Stimulated activated CD4-positive, alpha-beta T cell treated with anti-CD3 and anti-CD28 coated beads, Interleukin-12 subunit alpha, Interleukin-12 subunit beta, amount 100 ng/mL, for 48 hours (primary cell): Measurements from ENCODE around the gene CENPE.
"Not testable (repeated sequence)": the region's sequence is repeated elsewhere in the genome, so short reads cannot be mapped to it uniquely, and the experiment has no call there.

Source experiments
- DNase-seq, 3 donors: peaks; one replicate each; pipeline ENCODE4 v3.0.0-alpha.2; 2020; ENCODE audit warnings: low read depth in 2 of 3, low spot score in 1 of 3

Gene CENPE

GRCh38 chr4:103198111-103198765 lies at the start of gene CENPE:
Gene CENPE (minus strand): TSS chr4:103198343. CDS start chr4:103198319, 24 bp downstream.
- DNase-seq, result peak; percentile 79 to 87 (median 80)

- DNase-seq, result no peak
Measured at GRCh38 chr4:103244251-103244650, 46.1 kb upstream of the CENPE start.

GRCh38 chr4:103230938-103231337 lies 32.8 kb upstream of the CENPE start:
- DNase-seq, result not testable (repeated sequence)

- DNase-seq, result not testable (repeated sequence)
Measured at GRCh38 chr4:103223556-103223955, 25.4 kb upstream of the CENPE start.

- DNase-seq, result no peak
Measured at GRCh38 chr4:103207673-103208072, 9.5 kb upstream of the CENPE start.

GRCh38 chr4:103204111-103204510 lies 6.0 kb upstream of the CENPE start:
- DNase-seq, result no peak

- DNase-seq, result no peak
Measured at GRCh38 chr4:103201724-103202123, 3.6 kb upstream of the CENPE start.

GRCh38 chr4:103201253-103201652 lies 3.1 kb upstream of the CENPE start:
- no peak for DNase-seq

- no peak for DNase-seq
Measured at GRCh38 chr4:103199009-103199408, 866 bp upstream of the CENPE start.

- peak in 1 of 3 donors; percentile 6 for DNase-seq
Measured at GRCh38 chr4:103197765-103198110, 405 bp downstream of the CENPE start.

- no peak for DNase-seq
Measured at GRCh38 chr4:103193457-103193856, 4.7 kb downstream of the CENPE start.

- DNase-seq, result no peak
Measured at GRCh38 chr4:103171006-103171405, 27.1 kb downstream of the CENPE start.

GRCh38 chr4:103169750-103170149 lies 28.4 kb downstream of the CENPE start:
- DNase-seq, result not testable (repeated sequence)

GRCh38 chr4:103168993-103169392 lies 29.1 kb downstream of the CENPE start:
- no peak for DNase-seq

- DNase-seq, result no peak
Measured at GRCh38 chr4:103162176-103162575, 36.0 kb downstream of the CENPE start.

GRCh38 chr4:103158760-103159159 lies 39.4 kb downstream of the CENPE start:
- DNase-seq, result no peak

GRCh38 chr4:103156106-103156505 lies 42.0 kb downstream of the CENPE start:
- DNase-seq, result no peak

- no peak for DNase-seq
Measured at GRCh38 chr4:103152381-103152780, 45.8 kb downstream of the CENPE start.

GRCh38 chr4:103150677-103151076 lies 47.5 kb downstream of the CENPE start:
- DNase-seq, result no peak

GRCh38 chr4:103144926-103145325 lies 53.2 kb downstream of the CENPE start:
- no peak for DNase-seq

GRCh38 chr4:103137446-103137827 lies 60.7 kb downstream of the CENPE start:
- no peak for DNase-seq

GRCh38 chr4:103136671-103137445 lies 61.3 kb downstream of the CENPE start:
- DNase-seq, result no peak

- no peak for DNase-seq
Measured at GRCh38 chr4:103129174-103129573, 69.0 kb downstream of the CENPE start.
